Hematopoietic multipotent progenitor cell treated with erythropoietin and hydrocortisone succinate and interleukin-3 and kit ligand, for 8 days (in vitro differentiated cells): ENCODE results near the gene MLN.
A peak's percentile ranks its signal among the peaks of the same experiment; 100 is the strongest.

ENCODE experiments used
- DNase-seq: peaks from one replicate; pipeline ENCODE4 v3.0.0-alpha.2; 2015

MLN gene

DNA sequence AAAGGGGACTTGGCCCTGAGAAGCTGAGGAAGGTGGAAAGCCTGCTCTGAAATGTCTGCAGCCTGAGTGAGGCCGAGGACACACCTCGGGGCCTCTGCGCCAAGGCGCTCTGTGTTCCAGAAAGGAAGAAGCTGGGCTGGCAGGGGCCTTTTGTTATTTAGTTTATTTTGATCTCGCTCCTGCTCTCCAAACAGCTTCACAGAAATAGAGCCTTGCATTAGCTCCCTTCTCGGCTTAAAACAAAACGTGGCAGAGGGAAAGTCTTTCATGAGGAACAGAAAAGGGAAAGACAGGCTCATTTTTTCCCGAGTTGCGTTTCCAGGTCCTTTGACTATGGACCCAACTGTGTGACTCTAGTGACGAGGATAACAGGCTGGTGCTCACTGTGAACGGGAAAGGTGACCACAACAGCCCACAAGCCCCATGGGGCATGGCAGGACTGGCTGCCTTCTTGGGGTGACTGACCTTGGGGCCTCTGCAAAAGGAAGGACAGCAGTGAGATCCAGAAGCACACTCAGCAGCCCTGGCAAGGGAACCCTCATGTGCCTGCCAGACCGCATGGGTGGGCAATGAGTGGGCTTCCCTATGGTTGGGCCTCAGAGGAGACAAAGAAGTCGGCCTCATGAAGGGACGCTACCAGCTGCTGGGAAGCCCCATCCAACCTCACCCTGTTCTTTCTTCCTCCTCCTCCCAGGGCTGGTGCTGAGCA, 33.5 kb downstream of the MLN start:
- DNase-seq: no peak

DNA sequence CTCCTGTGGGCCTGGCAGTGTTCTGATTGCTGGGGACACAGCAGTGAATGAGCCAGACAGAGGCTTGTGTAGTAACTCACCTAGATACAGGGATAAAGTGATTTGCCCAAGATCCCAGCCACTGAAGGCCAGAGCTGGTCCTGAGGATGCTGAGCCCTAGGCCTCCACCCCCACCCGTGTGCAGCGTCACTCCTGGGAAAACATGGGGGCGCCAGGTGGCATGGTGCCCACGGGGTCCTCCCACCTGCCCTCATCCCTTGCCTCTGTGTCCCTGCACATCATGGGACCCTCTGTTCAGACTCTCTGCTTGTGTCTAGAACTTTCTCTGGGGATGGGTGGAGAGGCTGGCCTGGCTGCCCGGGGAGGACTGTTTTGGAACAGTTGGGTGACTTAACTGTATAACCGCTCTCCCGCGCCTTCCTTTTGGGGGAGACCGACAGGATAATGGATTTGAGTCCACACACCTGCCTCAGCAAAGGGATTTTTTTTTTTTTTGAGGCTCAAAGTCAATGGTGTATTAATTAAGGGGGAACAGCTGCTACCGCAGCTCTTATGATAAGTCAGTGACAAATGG, 34.5 kb downstream of the MLN start:
- DNase-seq: no peak

GRCh38 chr6:33768644-33769120, 35.1 kb downstream of the MLN start:
- peak; percentile 60 for DNase-seq

DNA sequence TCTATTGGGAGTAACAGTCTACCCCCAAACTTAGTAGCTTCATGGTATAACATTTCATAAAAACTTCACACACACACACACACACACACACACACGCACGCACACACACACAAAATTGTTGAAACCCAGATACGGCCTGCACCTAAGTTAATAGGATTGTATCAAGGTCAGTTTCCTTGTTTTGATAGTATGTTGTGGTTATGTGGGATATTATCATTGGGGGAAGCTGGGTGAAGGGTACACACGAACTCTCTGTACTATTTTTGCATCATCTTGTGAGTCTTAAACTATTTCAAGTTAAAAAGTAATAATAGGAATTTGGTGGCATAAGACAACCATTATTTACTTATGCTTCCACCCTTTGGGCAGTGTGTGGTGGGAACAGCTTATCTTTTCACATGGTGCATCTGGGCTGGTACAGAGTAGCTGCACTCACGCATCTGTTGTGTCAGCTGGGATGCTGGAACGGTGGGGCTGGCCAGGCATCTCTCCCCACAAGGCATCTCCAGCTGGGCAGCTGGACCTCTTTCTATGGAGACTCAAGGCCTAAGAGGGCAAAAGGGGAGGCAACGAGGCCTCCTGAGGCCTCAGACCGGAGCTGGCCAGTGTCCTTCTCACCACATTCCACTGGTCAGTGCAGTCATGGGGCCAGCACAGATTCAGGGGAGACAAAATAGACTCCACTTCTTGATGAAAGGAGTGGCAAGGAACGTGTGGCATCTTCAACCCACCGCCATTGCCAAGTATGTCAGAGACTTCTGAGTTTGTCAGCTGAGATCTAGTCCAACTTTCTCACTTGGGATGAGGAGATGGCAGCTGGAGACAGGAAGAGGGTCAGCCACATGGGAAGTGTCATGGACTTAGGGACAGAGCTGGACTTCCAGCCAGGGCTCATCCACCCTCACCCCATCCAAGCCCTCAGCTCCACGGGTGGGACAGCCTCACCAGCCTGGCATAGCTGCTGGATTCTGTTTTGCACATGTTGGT, 36.6 kb downstream of the MLN start:
- DNase-seq: no peak

DNA sequence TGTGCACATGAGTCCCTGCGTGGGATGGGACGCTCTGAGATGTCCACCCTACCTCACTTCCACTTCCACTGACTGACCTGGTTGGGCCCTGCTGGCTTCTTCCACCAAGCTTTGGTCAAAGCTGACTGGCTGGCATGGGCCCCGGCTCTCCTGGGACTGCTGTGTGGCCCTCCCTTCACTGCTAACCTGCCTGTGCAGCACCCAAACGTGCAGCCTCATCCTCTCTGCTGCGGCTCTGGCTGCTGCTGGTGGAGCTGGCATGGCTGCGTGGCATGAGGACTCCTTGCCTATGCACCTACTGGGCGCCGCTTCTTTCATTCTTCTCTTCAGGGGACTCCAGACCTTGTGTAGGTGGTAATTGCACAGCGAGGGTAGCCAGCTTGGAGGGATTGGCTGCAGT, 38.4 kb downstream of the MLN start:
- DNase-seq: no peak

DNA sequence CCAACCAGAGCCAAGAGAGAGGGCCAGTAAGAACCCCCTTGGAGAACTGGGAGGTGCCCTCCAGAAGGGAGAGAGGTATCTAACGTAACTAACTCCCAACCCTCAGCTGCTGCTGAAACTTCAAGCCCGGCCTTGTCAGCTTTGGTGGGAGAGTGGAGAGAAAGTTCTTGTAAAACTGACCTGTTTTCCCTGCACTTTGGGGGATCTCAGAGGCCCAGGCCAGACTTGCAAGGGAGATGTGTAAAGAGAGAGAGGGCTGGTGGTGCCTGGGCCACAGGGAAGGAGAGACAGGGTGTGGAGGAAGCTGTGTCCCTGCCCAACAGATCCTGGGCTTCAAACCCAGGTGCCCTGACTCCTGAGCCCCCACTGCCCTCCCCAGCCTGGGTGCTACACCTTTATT, 39.8 kb downstream of the MLN start:
- DNase-seq: no peak

DNA sequence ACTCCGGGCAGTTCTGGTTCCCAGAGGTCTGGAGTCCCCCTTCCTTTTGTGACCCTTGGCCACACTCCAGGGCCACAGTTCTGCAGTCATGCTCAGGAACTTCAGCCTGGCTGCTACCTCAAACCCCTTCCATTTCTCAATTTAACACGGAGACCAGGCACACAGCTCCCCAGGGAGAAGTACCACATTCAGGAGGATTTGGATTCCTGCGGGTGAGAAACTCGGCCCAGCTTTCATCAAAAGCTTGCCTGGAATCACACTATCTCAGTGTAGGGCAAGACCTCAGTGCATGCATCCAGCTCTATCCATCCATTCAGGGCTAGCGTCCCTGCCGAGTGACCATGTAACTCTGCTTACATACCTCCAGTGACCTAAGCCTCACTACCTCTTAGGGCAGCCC, 40.3 kb downstream of the MLN start:
- no peak for DNase-seq

DNA sequence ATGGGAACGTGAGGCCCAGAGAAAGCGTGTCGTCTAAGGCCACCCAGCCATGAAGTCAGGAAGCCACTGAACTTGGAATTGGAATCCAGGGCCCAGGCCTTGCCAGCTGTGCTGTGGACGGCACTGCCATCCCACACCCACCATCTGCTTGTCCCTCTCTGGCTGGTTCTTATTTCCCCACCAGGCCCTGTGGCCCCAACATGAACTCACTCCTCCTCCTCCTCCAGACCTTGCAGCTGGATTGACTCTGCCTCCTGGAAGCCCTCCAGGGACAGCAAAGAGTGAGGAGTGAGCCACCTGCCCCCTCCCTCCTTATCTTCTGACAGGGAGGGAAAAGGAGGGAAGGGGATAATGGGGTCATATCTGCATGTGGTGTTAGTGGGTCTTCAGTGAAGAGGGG, 41.1 kb downstream of the MLN start:
- DNase-seq: no peak

DNA sequence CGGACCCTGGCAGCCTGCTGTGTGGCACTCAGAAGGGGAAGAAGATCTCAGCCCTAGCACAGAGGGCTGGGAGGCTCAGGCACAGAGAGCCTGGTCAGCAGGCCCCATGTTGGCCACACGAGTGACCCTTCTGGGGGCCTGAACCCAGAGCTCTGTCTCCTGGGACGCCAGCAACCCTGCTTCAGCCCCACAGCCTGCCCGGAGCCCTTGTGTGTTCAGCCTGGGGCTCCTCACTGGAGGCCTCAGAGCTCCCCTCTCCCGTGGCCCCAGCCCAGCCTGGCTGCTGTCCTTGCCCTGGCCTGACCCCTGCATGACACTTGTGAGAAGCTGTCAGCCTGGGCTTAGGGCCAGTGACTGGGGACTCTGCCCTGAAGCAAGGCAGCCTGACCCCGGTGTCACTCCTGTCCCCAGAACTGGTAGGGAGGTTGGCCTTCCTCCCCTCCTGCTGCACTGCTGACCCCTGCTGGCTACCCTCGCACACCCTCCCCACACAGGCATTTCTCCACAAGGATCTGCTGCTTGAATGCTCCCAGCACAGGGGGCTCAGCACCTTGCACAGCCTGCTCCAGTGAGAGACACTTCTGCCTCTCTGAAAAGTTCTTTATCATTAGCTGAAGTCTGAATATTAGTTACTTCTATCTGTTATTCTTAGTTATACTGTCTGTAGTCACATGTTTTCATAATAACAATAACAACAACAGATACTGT, 41.7 kb downstream of the MLN start:
- peak; percentile 55 for DNase-seq

DNA sequence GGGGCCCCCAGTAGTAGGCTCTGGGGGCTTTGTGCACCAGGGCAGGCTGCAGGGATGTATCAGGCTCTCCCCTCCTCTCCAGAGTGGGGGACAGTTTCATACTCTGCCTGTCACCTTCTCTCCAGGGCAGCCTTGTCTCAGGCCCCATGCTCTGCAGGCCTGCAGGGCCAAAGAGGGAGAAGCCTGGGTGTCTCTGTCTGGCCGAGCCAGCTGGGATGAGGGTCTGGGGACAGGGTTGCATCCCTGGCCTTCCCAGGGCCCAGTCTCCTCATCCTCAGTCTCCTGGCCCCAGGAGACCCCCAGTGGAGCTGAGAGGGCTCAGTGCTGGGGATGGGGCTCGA, 42.3 kb downstream of the MLN start:
- DNase-seq: no peak

- DNase-seq: no peak
Observed at GRCh38 chr6:33759887-33760629, 43.7 kb downstream of the MLN start.

- DNase-seq: no peak
Observed at GRCh38 chr6:33758815-33759216, 45.0 kb downstream of the MLN start.

DNA sequence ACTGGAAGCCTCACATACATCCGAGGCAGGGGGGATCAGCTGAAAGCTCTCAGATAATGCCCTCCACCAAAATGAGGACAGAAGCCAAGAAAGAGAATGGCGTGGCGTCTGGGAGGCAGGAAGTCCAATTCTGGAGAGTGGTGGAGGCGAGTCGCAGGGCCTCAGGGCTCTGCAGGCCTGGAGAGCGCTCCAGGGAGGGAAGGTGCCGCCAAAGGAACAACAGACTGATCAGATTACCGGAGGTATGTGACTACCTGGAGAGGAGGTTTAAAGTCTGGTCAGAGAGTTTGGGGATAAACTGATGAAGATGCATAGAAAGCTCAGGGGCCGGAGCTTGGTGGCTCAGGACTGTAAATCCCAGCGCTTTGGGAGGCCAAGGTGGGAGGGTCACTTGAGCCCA, 45.9 kb downstream of the MLN start:
- DNase-seq: no peak

DNA sequence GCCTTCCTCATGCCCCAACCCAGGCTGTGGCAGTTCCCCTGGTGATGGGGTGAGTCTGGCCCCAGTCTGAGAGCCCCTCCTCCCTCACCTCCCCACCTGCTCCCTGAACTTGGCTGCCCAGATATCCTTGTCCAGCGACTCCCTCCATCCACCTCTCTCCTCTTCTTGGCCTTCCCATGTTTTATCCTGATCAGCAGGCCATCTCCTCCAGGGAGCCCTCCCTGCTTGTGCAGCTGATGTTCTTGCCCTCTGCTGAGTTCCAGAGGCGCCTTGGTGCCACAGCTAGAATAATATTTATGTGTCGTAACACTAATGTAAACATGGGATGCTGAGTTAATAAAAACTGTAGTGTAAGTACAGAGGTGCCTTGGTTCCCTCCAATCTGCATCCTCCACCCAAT, 46.7 kb downstream of the MLN start:
- DNase-seq: no peak

GRCh38 chr6:33756211-33756954, 47.4 kb downstream of the MLN start:
- no peak for DNase-seq

DNA sequence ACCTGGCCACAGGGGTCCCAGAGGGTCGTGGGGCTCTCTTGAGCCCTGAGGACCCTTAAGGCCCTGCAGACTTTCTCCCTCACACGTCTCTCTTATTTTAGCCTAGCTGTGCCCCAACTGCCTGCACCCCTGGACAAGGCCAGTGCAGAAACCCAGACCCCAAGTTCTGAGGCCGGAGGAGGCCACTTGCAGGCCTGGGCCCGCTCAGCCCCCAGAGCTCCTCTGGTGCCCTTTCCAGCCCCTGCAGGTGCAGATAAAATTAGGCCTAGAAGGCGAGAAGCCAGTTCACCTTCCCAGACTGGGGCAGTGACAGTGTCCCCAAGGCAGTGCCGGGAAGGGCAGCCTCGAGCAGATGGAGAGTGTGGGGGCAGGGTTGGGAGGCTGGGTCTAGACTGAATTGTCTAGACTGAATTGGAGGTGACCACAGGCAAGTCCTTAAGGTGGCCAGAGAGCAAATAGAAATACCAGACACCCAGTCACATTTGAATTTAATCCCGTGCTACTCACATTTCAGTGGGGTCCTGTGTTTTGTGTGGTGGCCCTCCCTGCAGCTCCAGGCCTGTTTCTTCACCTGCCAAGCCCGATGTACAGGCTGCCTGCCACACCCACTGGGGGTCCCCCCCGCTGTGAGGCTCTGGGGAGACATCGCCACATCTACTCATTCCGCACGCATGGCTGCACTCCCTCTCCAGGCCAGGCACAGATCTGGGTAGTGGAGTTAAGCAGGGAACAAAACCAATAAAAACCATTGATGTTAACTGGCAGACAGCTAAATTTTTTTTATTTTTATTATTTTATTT, 48.5 kb downstream of the MLN start:
- no peak for DNase-seq

DNA sequence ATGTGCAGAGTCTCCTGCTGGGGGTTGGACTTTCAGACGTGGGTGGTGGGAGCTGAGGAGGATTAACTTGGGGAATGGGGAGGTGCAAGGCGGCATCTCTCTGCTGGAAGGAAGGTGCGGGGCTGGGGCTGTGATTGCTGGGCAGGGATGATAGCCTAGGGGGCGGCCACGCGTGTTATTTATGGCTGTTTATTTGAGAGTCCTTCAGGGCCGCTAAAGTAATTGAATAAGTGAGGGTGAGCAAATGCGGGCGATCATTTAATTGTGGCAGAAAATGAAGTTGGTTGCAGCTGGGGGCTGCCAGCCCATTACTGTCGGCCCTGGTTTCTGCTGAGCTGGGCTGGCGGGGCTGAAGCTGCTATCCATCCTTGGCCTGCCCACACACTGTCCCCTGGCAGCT, 49.6 kb downstream of the MLN start:
- no peak for DNase-seq

DNA sequence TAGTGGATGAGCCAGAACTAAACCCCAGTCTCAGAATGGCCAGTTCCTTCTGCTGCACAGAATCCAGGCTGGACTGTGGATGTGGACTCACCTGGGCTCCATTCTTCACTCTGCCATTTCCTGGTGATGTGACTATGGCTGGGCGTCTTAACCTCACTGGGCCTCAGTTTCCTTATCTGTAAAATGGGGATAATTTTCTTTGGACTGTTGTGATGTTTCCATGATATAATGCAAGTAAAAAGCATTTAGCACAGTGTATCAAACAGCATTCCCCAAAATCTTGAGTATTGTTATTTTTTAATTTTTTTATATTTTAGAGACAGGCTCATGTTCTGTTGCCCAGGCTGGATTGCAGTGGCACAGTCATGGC, 51.2 kb downstream of the MLN start:
- no peak for DNase-seq

- DNase-seq: no peak
Observed at GRCh38 chr6:33751771-33752645, 51.8 kb downstream of the MLN start.
